Cardiac muscle cell (in vitro differentiated cells and primary cell): ENCODE data around the gene DFFB. TPM values are rescaled to one million over a fixed set of nuclear protein-coding genes. Genes with fewer than 3 reads are reported as not detected.

Experiments used
- DNase-seq, 2 donors: peaks; one replicate each; pipeline versions ENCODE4 v3.0.0 to v3.0.0-alpha.2; 2010 to 2017; ENCODE audit warnings: low read depth in 1 of 2, low spot score in 1 of 2
- H3K27ac ChIP-seq: fragments of 200-600 bp; sonication (generic); 2 replicates; pipeline ENCODE4 v1.5.1; 2016
- H3K27me3 ChIP-seq: fragments of 200-600 bp; sonication (generic); 2 replicates; pipeline ENCODE4 v1.6.0; 2016; ENCODE audit warnings: control low read depth
- H3K36me3 ChIP-seq: fragments of 200-600 bp; sonication (generic); 2 replicates; pipeline ENCODE4 v1.5.1; 2016; ENCODE audit warnings: control low read depth
- H3K4me1 ChIP-seq: fragments of 200-600 bp; sonication (generic); 2 replicates; pipeline ENCODE4 v1.8.1; 2017; ENCODE audit warnings: low read depth, mild to moderate bottlenecking, mixed run types
- H3K4me3 ChIP-seq: fragments of 200-600 bp; sonication (generic); 2 replicates; pipeline ENCODE4 v1.5.1; 2016; ENCODE audit warnings: mild to moderate bottlenecking
- H3K9me3 ChIP-seq: fragments of 200-600 bp; sonication (generic); 2 replicates; pipeline ENCODE4 v1.5.1; 2017; ENCODE audit warnings: low read depth, mild to moderate bottlenecking, control low read depth
- polyA plus RNA-seq: library from polyadenylated mRNA; unstranded; fragments of >200 nt; fragmentation: Nextera tagmentation; extraction: Ambion mirVana; gene quantifications from 2 replicates; pipeline ENCODE4 v1.2.1, GENCODE V29; 2016
- total RNA-seq: library from RNA; depleted of rRNA; stranded (reverse); fragments of >200 nt; gene quantifications from 2 replicates; pipeline ENCODE4 v1.2.3, GENCODE V29; 2016
- TF ChIP-seq, protein P1 (sequence below): IDR thresholded peaks from 2 replicates; pipeline ENCODE4 v1.5.1; 2012; ENCODE audit warnings: low read depth, mild to moderate bottlenecking, low read length

The DFFB gene
- total and polyA plus RNA-seq, 2 experiments from 2014 or later = 6.5 to 8.0 TPM

DNA sequence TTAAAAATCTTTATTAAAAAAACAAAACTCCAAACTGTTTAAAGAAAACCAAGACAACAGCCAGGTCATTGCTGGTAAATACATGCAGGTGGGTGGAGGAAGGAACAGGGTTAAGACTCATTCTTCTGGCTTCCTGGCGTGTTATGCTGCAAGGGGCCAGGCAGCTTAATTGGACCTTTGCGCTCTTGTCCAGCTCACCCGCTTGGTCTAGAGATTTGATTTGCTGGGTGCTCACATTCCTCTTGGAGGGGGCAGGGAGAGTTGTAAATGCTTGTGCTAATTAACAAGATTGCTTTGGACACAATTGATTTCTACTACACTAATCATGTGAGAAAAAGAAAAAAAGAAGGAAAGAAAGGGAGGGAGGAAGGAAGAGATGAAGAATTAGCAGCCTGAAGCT is 10.7 kb upstream of the DFFB start:
- H3K4me1 ChIP-seq = no peaks in the 10 kb centered on the region
- H3K27me3 ChIP-seq = no peaks in the 10 kb centered on the region
- DNase-seq = no peak
- H3K4me3 ChIP-seq = no peak overlapping the region
- TF ChIP-seq, protein P1, sequence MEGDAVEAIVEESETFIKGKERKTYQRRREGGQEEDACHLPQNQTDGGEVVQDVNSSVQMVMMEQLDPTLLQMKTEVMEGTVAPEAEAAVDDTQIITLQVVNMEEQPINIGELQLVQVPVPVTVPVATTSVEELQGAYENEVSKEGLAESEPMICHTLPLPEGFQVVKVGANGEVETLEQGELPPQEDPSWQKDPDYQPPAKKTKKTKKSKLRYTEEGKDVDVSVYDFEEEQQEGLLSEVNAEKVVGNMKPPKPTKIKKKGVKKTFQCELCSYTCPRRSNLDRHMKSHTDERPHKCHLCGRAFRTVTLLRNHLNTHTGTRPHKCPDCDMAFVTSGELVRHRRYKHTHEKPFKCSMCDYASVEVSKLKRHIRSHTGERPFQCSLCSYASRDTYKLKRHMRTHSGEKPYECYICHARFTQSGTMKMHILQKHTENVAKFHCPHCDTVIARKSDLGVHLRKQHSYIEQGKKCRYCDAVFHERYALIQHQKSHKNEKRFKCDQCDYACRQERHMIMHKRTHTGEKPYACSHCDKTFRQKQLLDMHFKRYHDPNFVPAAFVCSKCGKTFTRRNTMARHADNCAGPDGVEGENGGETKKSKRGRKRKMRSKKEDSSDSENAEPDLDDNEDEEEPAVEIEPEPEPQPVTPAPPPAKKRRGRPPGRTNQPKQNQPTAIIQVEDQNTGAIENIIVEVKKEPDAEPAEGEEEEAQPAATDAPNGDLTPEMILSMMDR = no peak
- H3K27ac ChIP-seq = no peak overlapping the region
- H3K9me3 ChIP-seq = no peaks in the 10 kb centered on the region
- H3K36me3 ChIP-seq = peaks cover 48% of the 10 kb centered on the region

GRCh38 chr1:3847081-3847480 is 10.2 kb upstream of the DFFB start:
- TF ChIP-seq, protein P1 = no peak
- no peak overlapping the region for H3K27ac ChIP-seq
- H3K36me3 ChIP-seq = peaks cover 47% of the 10 kb centered on the region
- no peaks in the 10 kb centered on the region for H3K9me3 ChIP-seq
- DNase-seq = no peak
- H3K27me3 ChIP-seq = no peaks in the 10 kb centered on the region
- H3K4me1 ChIP-seq = no peaks in the 10 kb centered on the region
- H3K4me3 ChIP-seq = no peak overlapping the region

GRCh38 chr1:3850857-3851256 is 6.4 kb upstream of the DFFB start:
- no peak for DNase-seq
- H3K27me3 ChIP-seq = no peaks in the 10 kb centered on the region
- H3K4me3 ChIP-seq = no peak overlapping the region
- peaks cover 1% of the 10 kb centered on the region for H3K4me1 ChIP-seq
- no peaks in the 10 kb centered on the region for H3K9me3 ChIP-seq
- H3K27ac ChIP-seq = no peak overlapping the region
- H3K36me3 ChIP-seq = peaks cover 27% of the 10 kb centered on the region
- TF ChIP-seq, protein P1 = no peak

- TF ChIP-seq, protein P1 = no peak
- Histone ChIP-seq H3K27ac (no peak overlapping the region), H3K27me3 (no peaks in the 10 kb centered on the region), H3K36me3 (peaks cover 26% of the 10 kb centered on the region), H3K4me3 (no peak overlapping the region), H3K9me3 (no peaks in the 10 kb centered on the region), H3K4me1 (peaks cover 6% of the 10 kb centered on the region)
- no peak for DNase-seq
Observed at GRCh38 chr1:3851292-3851691, 6.0 kb upstream of the DFFB start.

DNA sequence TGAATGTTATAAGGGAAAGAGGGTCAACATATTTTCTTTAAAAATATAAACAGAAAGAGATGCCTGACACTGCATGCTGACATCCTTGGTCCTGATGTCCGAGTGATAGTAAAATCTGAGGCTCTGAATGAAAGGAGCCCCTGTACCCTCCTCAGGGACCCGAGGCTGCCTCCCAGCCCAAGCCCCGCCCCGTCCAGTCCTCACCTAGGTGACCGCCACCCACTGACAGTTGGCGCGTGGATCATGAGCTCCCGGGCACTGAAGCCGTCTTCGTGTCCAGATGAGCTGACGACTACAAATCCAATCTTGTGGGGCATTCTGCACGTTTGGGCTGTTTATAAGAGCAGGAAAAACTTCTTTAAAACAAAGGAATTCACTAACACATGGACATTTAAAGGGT is 5.2 kb upstream of the DFFB start:
- H3K9me3 ChIP-seq = no peaks in the 10 kb centered on the region
- peaks cover 18% of the 10 kb centered on the region for H3K36me3 ChIP-seq
- H3K4me3 ChIP-seq = no peak overlapping the region
- DNase-seq = no peak
- no peaks in the 10 kb centered on the region for H3K27me3 ChIP-seq
- TF ChIP-seq, protein P1 = no peak
- H3K4me1 ChIP-seq = peaks cover 6% of the 10 kb centered on the region
- H3K27ac ChIP-seq = no peak overlapping the region
